ENCODE measurements around the gene SLC17A1. TPM values are rescaled to one million over a fixed set of nuclear protein-coding genes. Genes with fewer than 3 reads are reported as not detected.

Gene SLC17A1
- not detected in 2 replicates for total RNA-seq (2013; cell fraction: nucleolus; rRNA removed)
- total RNA-seq (2014; rRNA removed), result not detected in 2 replicates
- not detected in 2 replicates for total RNA-seq (2014; rRNA removed; fragmentation: Illumina TruSeq; extraction: Trizol)
- total RNA-seq (2021), result not detected in 2 replicates
- not detected for polyA plus RNA-seq (2011; ENCODE audit: low read depth)
- not detected in 2 replicates for polyA plus RNA-seq (2011; rRNA removed)
- not detected in 2 replicates for polyA plus RNA-seq (2011; cell fraction: cytosol; rRNA removed)
- polyA plus RNA-seq (2011; cell fraction: nucleus; rRNA removed), result not detected in 2 replicates
- polyA plus RNA-seq (2012), result not detected in 2 replicates
- polyA plus RNA-seq (2014; fragmentation: Illumina TruSeq; extraction: Trizol), result not detected in 2 replicates
- not detected for polyA plus RNA-seq (2014; fragmentation: Nextera tagmentation; extraction: Ambion mirVana)
- polyA plus RNA-seq (2014; rRNA removed), result not detected in 2 replicates
- not detected for polyA plus RNA-seq (2016; fragmentation: Nextera tagmentation; extraction: Ambion mirVana)
- not detected in 2 replicates for polyA minus RNA-seq (2011; rRNA and poly(A)+ RNA removed)
- not detected in 2 replicates for polyA minus RNA-seq (2011; cell fraction: cytosol; rRNA and poly(A)+ RNA removed)
- not detected in 2 replicates for polyA minus RNA-seq (2011; cell fraction: nucleus; rRNA and poly(A)+ RNA removed)
- Bru-seq, nascent RNA, result not detected
- not detected for BruChase-seq, experiment 1, labeled RNA remaining after a 6-hour chase
- not detected for BruChase-seq, experiment 2, labeled RNA remaining after a 2-hour chase
- long read RNA-seq, experiment 1, result 0 reads
- long read RNA-seq, experiment 2, result 0 reads

GRCh38 chr6:25831532-25832306 lies at the start of gene SLC17A1:
Gene SLC17A1, minus strand, starts transcription at chr6:25832052. Its CDS starts 1,495 bp downstream, at chr6:25830557.
- Histone ChIP-seq H3K4me2 (ENCODE audit: control insufficient read depth, insufficient read depth) (no peak within 1 kb of the TSS), H3K9ac (ENCODE audit: control insufficient read depth, insufficient read depth, low read length) (no peak within 1 kb of the TSS), H3K4me1 (ENCODE audit: control insufficient read depth, insufficient read depth, low read length) (no peaks in the 10 kb centered on the region), H3K36me3 (ENCODE audit: control insufficient read depth in 2 of 2, insufficient read depth in 2 of 2, low read length in 1 of 2) (no peaks in the 10 kb centered on the region), H3K27me3 (replicated peaks in 1 of 2; ENCODE audit: control insufficient read depth in 2 of 2, insufficient read depth in 2 of 2, low read length in 1 of 2) (no peaks in the 10 kb centered on the region), H3K79me2 (ENCODE audit: control insufficient read depth, insufficient read depth, low read length) (no peaks in the 10 kb centered on the region), H3K27ac (ENCODE audit: control insufficient read depth, insufficient read depth) (no peak within 1 kb of the TSS), H2AFZ (ENCODE audit: control insufficient read depth, low read depth, low read length) (no peak within 1 kb of the TSS), H3K4me3 (no peak within 1 kb of the TSS), H4K20me1 (ENCODE audit: control insufficient read depth, insufficient read depth) (no peaks in the 10 kb centered on the region), H3K9me3 (replicated peaks; ENCODE audit: control insufficient read depth, insufficient read depth, low read length) (no peaks in the 10 kb centered on the region)
- no peak for DNase-seq (ENCODE audit: low read depth, low spot score)
- no TSS peak for BruUV-seq (replicated peaks)
- RAD21 ChIA-PET (ENCODE audit: unreplicated experiment), result no interaction called here
- POLR2A ChIA-PET, result no interaction called here
- ATAC-seq, result no peak
- WGBS (ENCODE audit: insufficient coverage, insufficient replicate concordance, low lambda C conversion rate, missing lambda C conversion rate), result 15% methylated on average over 8 of the region's 8 CpGs
- TF ChIP-seq GABPA (IDR thresholded peaks at IDR 0.05; ENCODE audit: low read depth), result no peak
- no peak for TF ChIP-seq TCF7 (IDR thresholded peaks at IDR 0.05; ENCODE audit: borderline replicate concordance)
- no peak for TF ChIP-seq ZNF217 (IDR thresholded peaks at IDR 0.05)
- TF ChIP-seq CHD4 (IDR thresholded peaks at IDR 0.05), result no peak
- no peak for TF ChIP-seq EZH2 (IDR thresholded peaks at IDR 0.05; ENCODE audit: borderline replicate concordance, control insufficient read depth, low read depth, low read length)
- TF ChIP-seq CEBPB (IDR thresholded peaks at IDR 0.05; ENCODE audit: borderline replicate concordance in 1 of 2, low read depth in 2 of 2, low read length in 2 of 2), result no peak
- no peak for TF ChIP-seq ZNF24 (IDR thresholded peaks at IDR 0.05)
- TF ChIP-seq RELA (IDR thresholded peaks at IDR 0.05; ENCODE audit: borderline replicate concordance, partially characterized antibody), result no peak
- TF ChIP-seq RBBP5 (conservative IDR thresholded peaks at IDR 0.05), result no peak
- TF ChIP-seq NR2C1 (IDR thresholded peaks at IDR 0.05), result no peak
- no peak for TF ChIP-seq BRCA1 (IDR thresholded peaks at IDR 0.05; ENCODE audit: low read depth, low read length)
- no peak for TF ChIP-seq ESRRA (IDR thresholded peaks at IDR 0.05; ENCODE audit: low read length)
- TF ChIP-seq YY1 (IDR thresholded peaks at IDR 0.05; ENCODE audit: low read depth, low read length), result no peak
- TF ChIP-seq POLR2AphosphoS2 (IDR thresholded peaks at IDR 0.05; ENCODE audit: low read depth, low read length), result no peak
- TF ChIP-seq CHD1 (IDR thresholded peaks at IDR 0.05; ENCODE audit: low read depth, low read length), result no peak
- no peak for TF ChIP-seq RUNX3 (IDR thresholded peaks at IDR 0.05; ENCODE audit: low read length)
- TF ChIP-seq BCLAF1 (IDR thresholded peaks at IDR 0.05), result no peak
- TF ChIP-seq RAD21 (IDR thresholded peaks at IDR 0.05; ENCODE audit: insufficient read depth, low read depth, low read length), result no peak
- intact Hi-C loops (cut with micrococcal nuclease; ENCODE audit: unreplicated experiment), result no loop called here
- SMC1A ChIA-PET (ENCODE audit: uncharacterized antibody, unreplicated experiment), result no interaction called here
- FAIRE-seq, result no peak
- CTCF ChIA-PET, result no interaction called here
- in situ Hi-C loops (cut with MboI), result no loop called here

Data from GM12878 (cell line).